ENCODE measurements around the gene GRK5. TPM values are rescaled to one million over a fixed set of nuclear protein-coding genes. Genes with fewer than 3 reads are reported as not detected.
"Not testable (repeated sequence)": the region's sequence is repeated elsewhere in the genome, so short reads cannot be mapped to it uniquely, and the experiment has no call there.

The GRK5 gene
- total RNA-seq, 6 experiments from 2014 or later = 5.9 to 11.5 (median 7.9) TPM

DNA sequence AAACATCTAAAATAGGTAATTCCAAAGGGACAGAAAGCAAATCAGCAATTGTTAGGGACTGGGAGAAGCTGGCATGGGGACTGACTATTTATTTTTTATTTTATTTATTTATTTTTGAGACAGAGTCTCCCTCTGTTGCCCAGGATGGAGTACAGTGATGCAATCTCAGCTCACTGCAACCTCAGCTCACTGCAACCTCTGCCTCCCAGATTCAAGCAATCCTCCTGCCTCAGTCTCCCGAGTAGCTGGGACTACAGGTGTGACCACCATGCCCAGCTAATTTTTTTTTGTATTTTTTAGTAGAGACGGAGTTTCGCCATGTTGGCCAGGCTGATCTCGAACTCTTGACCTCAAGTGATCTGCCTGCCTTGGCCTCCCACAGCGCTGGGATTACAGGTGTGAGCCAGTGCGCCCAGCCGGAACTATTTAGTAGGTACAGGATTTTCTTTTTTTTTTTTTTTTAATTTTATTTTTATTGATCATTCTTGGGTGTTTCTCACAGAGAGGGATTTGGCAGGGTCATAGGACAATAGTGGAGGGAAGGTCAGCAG, 26.4 kb upstream of the GRK5 start:
- intact Hi-C loops (cut with DNase I); H3K4me3 ChIP-seq; H3K27ac ChIP-seq; H3K9me3 ChIP-seq; H3K27me3 ChIP-seq; DNase-seq; ATAC-seq: not testable (repeated sequence)
- WGBS (ENCODE audit: insufficient coverage, low coverage, low lambda C conversion rate, missing lambda C conversion rate) = 87% methylated on average over 7 of the region's 7 CpGs
- TF ChIP-seq, protein P1, sequence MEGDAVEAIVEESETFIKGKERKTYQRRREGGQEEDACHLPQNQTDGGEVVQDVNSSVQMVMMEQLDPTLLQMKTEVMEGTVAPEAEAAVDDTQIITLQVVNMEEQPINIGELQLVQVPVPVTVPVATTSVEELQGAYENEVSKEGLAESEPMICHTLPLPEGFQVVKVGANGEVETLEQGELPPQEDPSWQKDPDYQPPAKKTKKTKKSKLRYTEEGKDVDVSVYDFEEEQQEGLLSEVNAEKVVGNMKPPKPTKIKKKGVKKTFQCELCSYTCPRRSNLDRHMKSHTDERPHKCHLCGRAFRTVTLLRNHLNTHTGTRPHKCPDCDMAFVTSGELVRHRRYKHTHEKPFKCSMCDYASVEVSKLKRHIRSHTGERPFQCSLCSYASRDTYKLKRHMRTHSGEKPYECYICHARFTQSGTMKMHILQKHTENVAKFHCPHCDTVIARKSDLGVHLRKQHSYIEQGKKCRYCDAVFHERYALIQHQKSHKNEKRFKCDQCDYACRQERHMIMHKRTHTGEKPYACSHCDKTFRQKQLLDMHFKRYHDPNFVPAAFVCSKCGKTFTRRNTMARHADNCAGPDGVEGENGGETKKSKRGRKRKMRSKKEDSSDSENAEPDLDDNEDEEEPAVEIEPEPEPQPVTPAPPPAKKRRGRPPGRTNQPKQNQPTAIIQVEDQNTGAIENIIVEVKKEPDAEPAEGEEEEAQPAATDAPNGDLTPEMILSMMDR (IDR thresholded peaks at IDR 0.05) = peak in 2 of 4 donors; percentile 10 to 20
- peaks cover 0 to 10% (median 2%) of the 10 kb centered on the region in 4 donors for H3K36me3 ChIP-seq
- peaks cover 0 to 10% (median 3%) of the 10 kb centered on the region in 4 donors for H3K4me1 ChIP-seq

GRCh38 chr10:119183664-119184412, 23.5 kb upstream of the GRK5 start:
- Histone ChIP-seq H3K9me3 (no peaks in the 10 kb centered on the region), H3K27ac (no peak overlapping the region), H3K4me1 (no peaks in the 10 kb centered on the region), H3K36me3 (no peaks in the 10 kb centered on the region), H3K27me3 (no peaks in the 10 kb centered on the region), H3K4me3 (no peak overlapping the region)
- TF ChIP-seq, protein P1 (IDR thresholded peaks at IDR 0.05) = no peak
- TF ChIP-seq POLR2A (IDR thresholded peaks at IDR 0.05) = no peak
- whole genome bisulfite sequencing (ENCODE audit: insufficient coverage, low coverage, low lambda C conversion rate, missing lambda C conversion rate) = 44% methylated on average over 6 of the region's 9 CpGs
- DNase-seq = no peak
- intact Hi-C loops (cut with DNase I) = no loop called here
- no peak for ATAC-seq

DNA sequence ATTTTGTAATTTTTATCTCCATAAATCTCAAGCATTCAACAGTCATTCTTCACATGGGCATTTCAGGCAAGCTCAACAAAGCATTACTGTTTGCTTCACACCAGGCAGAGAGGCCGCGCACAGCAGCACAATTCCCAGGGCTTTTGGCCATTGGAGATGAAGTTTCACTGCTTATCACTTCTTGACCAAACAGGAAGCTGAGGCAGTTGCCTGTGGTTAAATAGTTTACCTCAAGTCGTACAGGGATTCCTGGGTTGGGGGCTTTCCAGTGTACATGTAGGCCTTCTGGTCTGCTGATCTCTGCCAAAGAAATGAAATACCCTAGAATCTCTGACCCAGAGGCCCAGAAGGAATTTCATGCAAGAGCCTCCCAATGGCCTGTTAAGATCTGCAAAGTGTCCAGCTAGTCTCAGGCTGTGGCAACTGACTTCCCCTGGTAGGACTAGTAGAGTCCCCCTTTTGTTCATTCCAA, 17.5 kb upstream of the GRK5 start:
- H3K4me1 ChIP-seq = no peaks in the 10 kb centered on the region
- no peak overlapping the region for H3K4me3 ChIP-seq
- TF ChIP-seq, protein P1 (IDR thresholded peaks at IDR 0.05) = no peak
- no peak for TF ChIP-seq POLR2A (IDR thresholded peaks at IDR 0.05)
- no peaks in the 10 kb centered on the region for H3K36me3 ChIP-seq
- intact Hi-C loops (cut with DNase I) = loop anchor here (10.0 kb wide), 1 partner anchor 255 kb away; no protein-coding TSS in a partner anchor
- H3K27ac ChIP-seq = no peak overlapping the region
- no peaks in the 10 kb centered on the region for H3K27me3 ChIP-seq
- WGBS (ENCODE audit: insufficient coverage, low coverage, low lambda C conversion rate, missing lambda C conversion rate) = 44% methylated on average over 3 of the region's 3 CpGs
- ATAC-seq (no peak), DNase-seq (no peak)
- H3K9me3 ChIP-seq = no peaks in the 10 kb centered on the region

DNA sequence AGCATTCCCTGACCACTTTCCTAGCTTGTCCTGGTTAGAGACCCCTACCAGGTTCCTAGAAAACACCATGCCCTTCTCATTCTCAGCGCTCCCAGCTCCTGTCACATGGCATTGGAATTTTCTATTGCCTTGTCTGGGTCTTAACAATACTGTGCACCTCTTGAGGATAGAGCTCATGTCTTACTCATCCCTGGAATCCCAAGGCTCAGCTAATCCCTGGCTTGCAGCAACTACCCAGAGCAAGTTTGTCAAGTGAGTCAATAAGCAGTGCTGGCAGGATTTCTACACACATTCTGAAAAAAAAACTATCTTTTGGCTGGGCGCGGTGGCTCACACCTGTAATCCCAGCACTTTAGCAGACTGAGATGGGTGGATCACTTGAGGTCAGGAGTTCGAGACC, 17.0 kb upstream of the GRK5 start:
- ATAC-seq = peak in 1 of 4 donors; percentile 14
- DNase-seq = no peak
- WGBS (ENCODE audit: insufficient coverage, low coverage, low lambda C conversion rate, missing lambda C conversion rate) = 77% methylated on average over 3 of the region's 4 CpGs

More for the DNA sequence above, 17.0 kb upstream of the GRK5 start:
- intact Hi-C loops (cut with DNase I) = loop anchor here (10.0 kb wide), 1 partner anchor 254 kb away; no protein-coding TSS in a partner anchor
- Histone ChIP-seq H3K27ac (no peak overlapping the region), H3K4me3 (no peak overlapping the region), H3K27me3 (no peaks in the 10 kb centered on the region), H3K4me1 (no peaks in the 10 kb centered on the region), H3K36me3 (no peaks in the 10 kb centered on the region), H3K9me3 (no peaks in the 10 kb centered on the region)
- TF ChIP-seq, protein P1 (IDR thresholded peaks at IDR 0.05) = no peak

Data from right lobe of liver (tissue), 6 donors.